Gastroesophageal sphincter (tissue), 3 donors: ENCODE data around the gene SLC22A25.
"Not testable (repeated sequence)": the region's sequence is repeated elsewhere in the genome, so short reads cannot be mapped to it uniquely, and the experiment has no call there.

Source experiments
- EP300 ChIP-seq: sonication (generic); formaldehyde crosslinking; IDR thresholded peaks from one replicate; pipeline ENCODE4 v1.6.1; 2017; ENCODE audit warnings: antibody characterized with exemption, mild to moderate bottlenecking
- TF ChIP-seq, protein P1 (sequence below), 4 experiments: fragments of 200-600 bp in 2 of 4; fragments of 450-650 bp in 2 of 4; sonication (generic) in 1 of 4; IDR thresholded peaks; one replicate each; pipeline ENCODE4 v1.5.1; 2017 to 2019; ENCODE audit warnings: antibody characterized with exemption in 4 of 4, mild to moderate bottlenecking in 2 of 4, moderate library complexity in 2 of 4

- TF ChIP-seq, protein P1, sequence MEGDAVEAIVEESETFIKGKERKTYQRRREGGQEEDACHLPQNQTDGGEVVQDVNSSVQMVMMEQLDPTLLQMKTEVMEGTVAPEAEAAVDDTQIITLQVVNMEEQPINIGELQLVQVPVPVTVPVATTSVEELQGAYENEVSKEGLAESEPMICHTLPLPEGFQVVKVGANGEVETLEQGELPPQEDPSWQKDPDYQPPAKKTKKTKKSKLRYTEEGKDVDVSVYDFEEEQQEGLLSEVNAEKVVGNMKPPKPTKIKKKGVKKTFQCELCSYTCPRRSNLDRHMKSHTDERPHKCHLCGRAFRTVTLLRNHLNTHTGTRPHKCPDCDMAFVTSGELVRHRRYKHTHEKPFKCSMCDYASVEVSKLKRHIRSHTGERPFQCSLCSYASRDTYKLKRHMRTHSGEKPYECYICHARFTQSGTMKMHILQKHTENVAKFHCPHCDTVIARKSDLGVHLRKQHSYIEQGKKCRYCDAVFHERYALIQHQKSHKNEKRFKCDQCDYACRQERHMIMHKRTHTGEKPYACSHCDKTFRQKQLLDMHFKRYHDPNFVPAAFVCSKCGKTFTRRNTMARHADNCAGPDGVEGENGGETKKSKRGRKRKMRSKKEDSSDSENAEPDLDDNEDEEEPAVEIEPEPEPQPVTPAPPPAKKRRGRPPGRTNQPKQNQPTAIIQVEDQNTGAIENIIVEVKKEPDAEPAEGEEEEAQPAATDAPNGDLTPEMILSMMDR (IDR thresholded peaks at IDR 0.05) = not testable (repeated sequence)
- not testable (repeated sequence) for TF ChIP-seq EP300
Measured at GRCh38 chr11:63235471-63236461, 7.6 kb downstream of the SLC22A25 start.
